ENCODE results near the gene CSNK1D.
A peak's percentile ranks its signal among the peaks of the same experiment; 100 is the strongest.

Gene CSNK1D

DNA sequence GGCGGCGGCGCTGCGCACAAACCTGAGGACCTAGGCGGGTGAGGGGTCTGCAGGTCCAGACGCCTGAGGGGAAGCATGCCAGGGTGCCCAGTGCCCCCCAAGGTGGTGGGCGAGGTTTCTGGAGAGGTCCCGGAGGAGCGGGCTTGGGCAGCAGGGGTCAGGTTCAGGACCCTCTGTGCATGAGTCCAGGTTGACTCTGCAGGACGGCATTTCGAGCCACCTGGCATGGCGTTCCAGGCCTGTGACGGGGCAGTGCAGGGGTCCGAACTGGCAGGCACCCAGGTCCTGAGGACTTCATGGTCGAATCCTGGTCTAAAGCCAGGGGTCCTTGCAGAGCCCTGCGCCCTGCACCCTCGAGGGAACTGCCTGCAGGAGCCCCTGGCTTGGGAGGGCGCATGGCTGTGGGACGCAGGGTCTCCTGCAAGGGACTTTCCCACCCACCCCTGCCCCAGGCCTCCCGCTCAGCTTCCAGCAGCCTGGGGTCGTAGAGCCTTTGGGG is 41.1 kb downstream of the CSNK1D start:
- TF ChIP-seq, protein P1, sequence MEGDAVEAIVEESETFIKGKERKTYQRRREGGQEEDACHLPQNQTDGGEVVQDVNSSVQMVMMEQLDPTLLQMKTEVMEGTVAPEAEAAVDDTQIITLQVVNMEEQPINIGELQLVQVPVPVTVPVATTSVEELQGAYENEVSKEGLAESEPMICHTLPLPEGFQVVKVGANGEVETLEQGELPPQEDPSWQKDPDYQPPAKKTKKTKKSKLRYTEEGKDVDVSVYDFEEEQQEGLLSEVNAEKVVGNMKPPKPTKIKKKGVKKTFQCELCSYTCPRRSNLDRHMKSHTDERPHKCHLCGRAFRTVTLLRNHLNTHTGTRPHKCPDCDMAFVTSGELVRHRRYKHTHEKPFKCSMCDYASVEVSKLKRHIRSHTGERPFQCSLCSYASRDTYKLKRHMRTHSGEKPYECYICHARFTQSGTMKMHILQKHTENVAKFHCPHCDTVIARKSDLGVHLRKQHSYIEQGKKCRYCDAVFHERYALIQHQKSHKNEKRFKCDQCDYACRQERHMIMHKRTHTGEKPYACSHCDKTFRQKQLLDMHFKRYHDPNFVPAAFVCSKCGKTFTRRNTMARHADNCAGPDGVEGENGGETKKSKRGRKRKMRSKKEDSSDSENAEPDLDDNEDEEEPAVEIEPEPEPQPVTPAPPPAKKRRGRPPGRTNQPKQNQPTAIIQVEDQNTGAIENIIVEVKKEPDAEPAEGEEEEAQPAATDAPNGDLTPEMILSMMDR (IDR thresholded peaks at IDR 0.05; ENCODE audit: borderline replicate concordance, insufficient read depth, low read depth, low read length) = no peak
- H3K4me3 ChIP-seq (ENCODE audit: low read depth, low read length) = no peak overlapping the region

DNA sequence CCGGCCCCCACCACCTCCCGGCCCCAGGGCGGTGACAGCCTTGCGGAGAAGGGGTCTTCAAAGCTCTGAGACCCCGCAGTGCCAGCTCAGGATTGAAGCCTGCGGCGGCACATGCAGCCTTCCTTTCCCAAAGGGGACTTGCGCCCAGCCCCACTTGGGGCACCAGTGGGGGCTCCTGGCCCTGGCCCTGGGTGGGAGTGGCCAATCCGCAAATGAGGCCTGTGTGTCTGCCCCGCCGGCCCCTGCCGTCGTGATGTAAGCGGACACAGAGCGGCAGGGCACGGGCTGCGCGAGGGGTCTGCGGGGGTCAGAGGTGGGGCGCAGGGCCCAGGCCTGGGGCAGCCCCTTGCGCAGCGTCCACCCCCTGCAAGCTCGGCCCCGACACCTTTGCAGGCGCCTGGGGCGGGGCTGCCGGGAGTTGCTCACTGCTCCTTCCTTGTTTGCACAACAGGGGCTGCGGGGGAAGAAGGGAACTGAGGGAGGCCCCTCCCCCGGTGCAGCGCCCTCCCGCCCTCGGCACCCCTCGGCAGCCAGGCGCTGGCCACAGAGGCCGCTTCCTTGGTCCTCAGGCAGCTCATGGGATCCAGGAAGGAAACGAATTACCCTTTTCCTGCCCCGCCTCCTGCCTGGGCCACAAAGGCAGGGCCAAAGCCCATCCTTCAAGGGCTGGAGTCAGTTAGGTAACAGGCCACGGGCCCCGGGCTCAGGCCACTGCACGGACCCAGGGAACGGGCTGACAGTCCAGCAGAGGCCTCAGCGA is 41.8 kb downstream of the CSNK1D start:
- TF ChIP-seq, protein P1 (IDR thresholded peaks at IDR 0.05; ENCODE audit: borderline replicate concordance, insufficient read depth, low read depth, low read length) = no peak
- H3K4me3 ChIP-seq (ENCODE audit: low read depth, low read length) = peak overlapping the region; percentile 58

DNA sequence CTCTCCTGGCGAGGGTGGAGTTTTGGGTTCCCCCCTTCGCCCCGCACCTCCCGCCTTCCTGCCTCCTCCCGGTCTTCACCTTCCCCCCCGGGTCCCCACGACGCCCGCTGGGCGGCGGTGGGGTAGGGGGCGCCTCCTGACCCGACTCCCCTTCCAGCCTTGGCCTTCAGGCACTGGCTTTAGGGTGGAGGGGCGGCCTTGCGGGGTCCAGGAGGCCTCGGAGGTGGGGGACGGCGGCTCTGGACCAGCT is 42.3 kb downstream of the CSNK1D start:
- H3K4me3 ChIP-seq (ENCODE audit: low read depth, low read length) = peak overlapping the region; percentile 58
- TF ChIP-seq, protein P1 (IDR thresholded peaks at IDR 0.05; ENCODE audit: borderline replicate concordance, insufficient read depth, low read depth, low read length) = no peak

DNA sequence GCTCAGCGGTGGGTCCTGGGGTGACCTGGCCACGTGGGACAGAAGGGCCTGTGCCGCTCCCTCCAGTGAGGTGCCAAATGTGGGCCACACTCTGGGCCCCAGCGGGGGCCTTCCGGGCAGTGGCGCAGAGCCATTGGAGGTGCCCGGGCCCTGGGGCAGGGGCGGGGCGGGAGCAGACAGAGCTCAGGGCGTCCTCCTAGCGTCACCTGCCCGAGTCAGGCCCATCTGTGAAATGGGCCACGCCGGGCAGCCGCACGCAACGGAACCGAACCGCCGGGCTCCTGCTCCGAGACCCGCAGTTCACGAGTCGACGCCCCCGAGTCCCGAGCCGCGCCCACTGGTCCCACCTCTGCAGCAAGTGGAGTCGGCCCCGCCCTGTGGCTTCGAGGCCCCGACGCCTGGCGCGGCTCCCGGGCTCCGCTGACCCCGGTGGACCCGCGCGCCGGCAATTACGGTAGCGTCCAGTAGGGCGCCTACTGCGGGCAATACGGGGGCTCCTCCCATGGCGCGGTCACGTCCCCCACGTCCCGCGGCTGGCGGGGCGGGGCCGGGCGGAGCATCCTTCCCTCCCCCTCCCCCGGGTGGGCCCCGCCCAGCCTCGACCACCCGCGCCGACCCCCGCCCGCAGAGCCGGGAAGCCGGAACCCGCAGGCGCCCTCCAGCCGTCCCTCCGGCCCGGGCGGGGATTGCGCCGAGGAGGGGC is 42.7 kb downstream of the CSNK1D start:
- TF ChIP-seq, protein P1 (IDR thresholded peaks at IDR 0.05; ENCODE audit: borderline replicate concordance, insufficient read depth, low read depth, low read length) = peak; percentile 51
- peak overlapping the region; percentile 58 for H3K4me3 ChIP-seq (ENCODE audit: low read depth, low read length)

DNA sequence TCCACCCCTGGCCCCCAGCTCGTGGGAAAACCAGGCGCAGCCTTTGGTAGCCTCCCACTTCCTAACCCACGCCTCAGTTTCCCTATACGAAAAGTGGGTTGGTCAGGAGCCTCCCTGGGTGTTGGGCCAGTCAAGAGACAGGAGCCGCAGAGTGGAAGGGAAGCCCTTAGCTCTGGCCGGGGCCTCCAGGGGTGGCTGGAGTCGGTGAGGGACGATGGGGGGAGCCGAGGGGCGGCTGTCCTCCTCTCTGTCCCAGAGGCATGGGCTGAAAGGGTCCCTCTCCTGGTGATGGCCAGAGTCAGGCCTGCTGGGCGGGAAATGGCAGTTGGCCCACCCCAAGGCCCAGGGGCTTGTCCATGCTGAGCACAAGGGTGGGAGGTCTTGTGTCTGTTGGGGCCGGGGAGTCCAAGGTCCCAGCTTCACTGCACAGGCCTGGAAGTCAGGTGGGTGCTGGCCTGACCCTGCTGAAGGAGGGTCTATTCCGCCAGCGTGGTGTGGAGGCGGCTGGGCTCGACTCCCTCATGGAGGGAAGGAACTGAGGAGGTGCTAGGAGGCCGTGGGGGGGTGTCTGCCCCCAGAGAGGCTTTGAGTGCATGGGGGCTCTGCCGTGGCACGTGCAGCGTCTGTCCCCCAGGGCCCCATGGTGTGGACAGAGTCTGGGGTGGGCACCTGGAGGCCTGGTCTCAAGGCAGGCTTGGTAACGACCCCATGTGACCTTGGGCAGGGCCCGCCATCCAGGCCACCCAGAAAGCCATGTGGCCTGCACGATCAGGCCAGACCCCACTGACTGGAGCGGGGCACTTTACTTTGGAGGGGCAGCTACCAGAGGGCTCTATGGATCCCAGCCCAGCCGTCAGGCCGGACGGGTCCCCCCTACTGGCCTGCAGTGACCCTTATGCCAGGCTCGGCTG is 43.5 kb downstream of the CSNK1D start:
- TF ChIP-seq, protein P1 (IDR thresholded peaks at IDR 0.05; ENCODE audit: borderline replicate concordance, insufficient read depth, low read depth, low read length) = no peak
- peak overlapping the region; percentile 58 for H3K4me3 ChIP-seq (ENCODE audit: low read depth, low read length)

DNA sequence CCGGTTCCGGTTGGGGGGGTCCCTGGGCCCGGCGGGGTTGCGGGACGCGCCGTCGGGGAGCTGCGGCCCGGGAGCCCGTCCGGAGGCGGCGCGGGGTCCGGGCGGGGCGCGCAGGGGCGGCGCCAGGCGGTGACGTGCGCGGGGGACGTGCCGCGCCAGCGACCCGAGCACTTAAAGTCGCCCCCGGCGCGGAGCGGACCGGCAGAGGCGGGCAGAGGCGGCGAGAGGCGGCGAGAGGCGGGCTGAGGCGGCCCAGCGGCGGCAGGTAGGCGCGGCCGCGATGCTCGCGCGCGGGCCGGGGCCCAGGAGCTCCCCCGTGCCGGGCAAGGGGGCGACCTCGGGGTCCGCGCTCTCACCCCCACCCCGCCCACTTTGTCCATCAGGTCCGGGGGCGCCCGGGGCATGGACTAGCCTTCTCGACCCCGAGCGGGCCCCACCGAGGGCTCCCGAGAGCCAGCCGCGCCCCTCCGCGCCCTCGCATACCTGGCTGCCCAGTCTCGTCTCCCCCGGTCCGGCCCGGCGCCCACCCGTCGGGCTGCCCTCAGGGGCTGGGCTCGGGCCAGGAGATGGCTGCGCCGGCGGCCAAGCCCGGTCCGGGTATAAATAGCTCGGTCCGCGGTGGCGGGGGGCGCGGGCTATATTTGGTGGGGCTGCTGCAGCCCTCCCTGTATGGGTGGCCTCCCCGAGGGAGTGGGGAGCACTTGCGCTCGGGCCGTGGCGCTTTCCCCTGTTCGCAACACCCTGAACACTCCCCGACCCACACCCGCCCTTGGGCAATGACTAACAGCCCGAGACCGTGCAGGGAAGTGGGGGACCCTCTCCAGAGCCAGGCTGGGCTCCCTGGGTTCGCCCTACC is 44.4 kb downstream of the CSNK1D start, which contains the start of gene SLC16A3:
Gene SLC16A3, plus strand, starts transcription at position 201 of the 856 bp plus-strand sequence. CDS start 6,967 bp downstream, outside the sequence.
- TF ChIP-seq, protein P1 (IDR thresholded peaks at IDR 0.05; ENCODE audit: borderline replicate concordance, insufficient read depth, low read depth, low read length) = no peak
- H3K4me3 ChIP-seq (ENCODE audit: low read depth, low read length) = peak within 1 kb of the TSS; percentile 64
